PC-3 (cell line): ENCODE results near the gene ADH7.

Experiments
- CTCF ChIP-seq: fragments of 300-600 bp; sonication (generic); conservative IDR thresholded peaks from 2 replicates; pipeline ENCODE4 v1.5.1; 2017; ENCODE audit warnings: antibody characterized with exemption, low read depth, mild to moderate bottlenecking, low read length
- EZH2 ChIP-seq: fragments of 300-600 bp; sonication (generic); IDR thresholded peaks from one replicate; pipeline ENCODE4 v1.6.1; 2017; ENCODE audit warnings: antibody characterized with exemption, mild to moderate bottlenecking, low read length; ENCODE audit not compliant: unreplicated experiment

GRCh38 chr4:99403380-99404184, 31.6 kb downstream of the ADH7 start:
- TF ChIP-seq CTCF (no peak), EZH2 (no peak)
